Sigmoid colon (tissue), 7 donors: ENCODE measurements around the gene EHMT1. TPM values are rescaled to one million over a fixed set of nuclear protein-coding genes. Genes with fewer than 3 reads are reported as not detected.

ENCODE experiments used
- DNase-seq: peaks from one replicate; pipeline ENCODE4 v3.0.0-alpha.2; 2019
- H3K27ac ChIP-seq, 4 donors: fragments of 200-600 bp; sonication (generic); one replicate each; pipeline ENCODE4 v1.5.1; 2016 to 2019; ENCODE audit warnings: mild to moderate bottlenecking in 1 of 4
- H3K27me3 ChIP-seq, 3 donors: fragments of 200-600 bp; sonication (generic); one replicate each; pipeline ENCODE4 v1.5.1; 2019; ENCODE audit warnings: mild to moderate bottlenecking in 1 of 3
- H3K36me3 ChIP-seq, 4 donors: fragments of 200-600 bp; sonication (generic); one replicate each; pipeline ENCODE4 v1.5.1; 2016 to 2019
- H3K4me1 ChIP-seq, 4 donors: fragments of 200-600 bp; sonication (generic); one replicate each; pipeline ENCODE4 v1.5.1; 2017 to 2019
- H3K4me3 ChIP-seq, 4 donors: fragments of 200-600 bp; sonication (generic); one replicate each; pipeline ENCODE4 v1.5.1; 2017 to 2019; ENCODE audit warnings: mild to moderate bottlenecking in 2 of 4, moderate library complexity in 1 of 4
- H3K9me3 ChIP-seq, 4 donors: fragments of 200-600 bp in 3 of 4; sonication (generic) in 3 of 4; one replicate each; pipeline versions ENCODE4 v1.5.1 to v1.6.1; 2013 to 2019
- CTCF ChIP-seq, 4 experiments: fragments of 450-650 bp in 3 of 4; fragments of 200-600 bp in 1 of 4; IDR thresholded peaks; one replicate each; pipeline ENCODE4 v1.5.1; 2016 to 2019; ENCODE audit warnings: antibody characterized with exemption in 4 of 4, mild to moderate bottlenecking in 3 of 4, moderate library complexity in 2 of 4
- EP300 ChIP-seq, 4 donors: sonication (generic); formaldehyde crosslinking; IDR thresholded peaks; one replicate each; pipeline ENCODE4 v1.6.1; 2017; ENCODE audit warnings: antibody characterized with exemption in 4 of 4
- POLR2A ChIP-seq, 2 donors: fragments of 450-650 bp; IDR thresholded peaks; one replicate each; pipeline ENCODE4 v1.6.1; 2016; ENCODE audit warnings: antibody characterized with exemption in 2 of 2, mild to moderate bottlenecking in 2 of 2, moderate library complexity in 2 of 2
- POLR2AphosphoS5 ChIP-seq, 4 donors: sonication (generic); formaldehyde crosslinking; IDR thresholded peaks; one replicate each; pipeline ENCODE4 v1.6.1; 2017; ENCODE audit warnings: antibody characterized with exemption in 4 of 4
- WGBS, 2 donors: extraction: QIAGEN DNeasy Blood & Tissue Kit; methylation state at CpG; one replicate each; pipeline ENCODE4 v1.1.7; 2013; 5-methylcytosine and 5-hydroxymethylcytosine counted together
- intact Hi-C: fragments of 100-400 bp; cut with DNase I; formaldehyde crosslinking; loops from one replicate; pipeline ENCODE4 v1.15.1; 2023
- polyA plus RNA-seq, 3 donors: library from polyadenylated mRNA; stranded (reverse); fragments of 200-250 nt; gene quantifications; one replicate each; pipeline ENCODE4 v1.2.3, GENCODE V29; 2013
- total RNA-seq, 4 donors: library from RNA; depleted of rRNA; stranded (reverse); fragments of >200 nt; gene quantifications; one replicate each; pipeline ENCODE4 v1.1.0, GENCODE V29; 2016
- donor health status: healthy with polysubstance abuse.
- donor health status: Bipolar disorder and iron deficiency.
- donor health status: healthy.

The EHMT1 gene
- total and polyA plus RNA-seq, 7 donors: 19.2 to 91.4 (median 60.4) TPM

GRCh38 chr9:137717776-137718327 is 99.0 kb downstream of the EHMT1 start:
- no peak for TF ChIP-seq EP300 (IDR thresholded peaks at IDR 0.05)
- no peak for TF ChIP-seq CTCF (IDR thresholded peaks at IDR 0.05)
- no peak for TF ChIP-seq POLR2A (IDR thresholded peaks at IDR 0.05)
- no peak for TF ChIP-seq POLR2AphosphoS5 (IDR thresholded peaks at IDR 0.05)
- 97 to 98% methylated on average over 28 of the region's 28 CpGs for WGBS, 2 donors
- Histone ChIP-seq H3K9me3 (no peaks in the 10 kb centered on the region), H3K36me3 (peaks cover 5 to 48% (median 23%) of the 10 kb centered on the region in 4 donors), H3K27me3 (no peaks in the 10 kb centered on the region), H3K4me3 (no peak overlapping the region), H3K27ac (no peak overlapping the region), H3K4me1 (peaks cover 0 to 4% (median 0%) of the 10 kb centered on the region in 4 donors)
- intact Hi-C loops: no loop called here
- no peak for DNase-seq

- H3K36me3 ChIP-seq: peaks cover 5 to 48% (median 23%) of the 10 kb centered on the region in 4 donors
- no peaks in the 10 kb centered on the region for H3K27me3 ChIP-seq
- no peaks in the 10 kb centered on the region for H3K9me3 ChIP-seq
- intact Hi-C loops: no loop called here
- no peak overlapping the region for H3K27ac ChIP-seq
- 94 to 98% methylated on average over 9 of the region's 9 CpGs for WGBS, 2 donors
- TF ChIP-seq CTCF (IDR thresholded peaks at IDR 0.05): no peak
- no peak for TF ChIP-seq EP300 (IDR thresholded peaks at IDR 0.05)
- no peak for TF ChIP-seq POLR2AphosphoS5 (IDR thresholded peaks at IDR 0.05)
- TF ChIP-seq POLR2A (IDR thresholded peaks at IDR 0.05): no peak
- H3K4me1 ChIP-seq: peaks cover 0 to 10% (median 6%) of the 10 kb centered on the region in 4 donors
- DNase-seq: no peak
- H3K4me3 ChIP-seq: no peak overlapping the region
Observed at GRCh38 chr9:137719194-137719593, 100.4 kb downstream of the EHMT1 start.

GRCh38 chr9:137720571-137721110 is 101.8 kb downstream of the EHMT1 start:
- DNase-seq: no peak
- no peaks in the 10 kb centered on the region for H3K9me3 ChIP-seq
- H3K27me3 ChIP-seq: no peaks in the 10 kb centered on the region
- H3K27ac ChIP-seq: no peak overlapping the region
- 93 to 94% methylated on average over 27 of the region's 27 CpGs for WGBS, 2 donors
- H3K4me1 ChIP-seq: peaks cover 0 to 15% (median 9%) of the 10 kb centered on the region in 4 donors
- intact Hi-C loops: no loop called here
- H3K4me3 ChIP-seq: no peak overlapping the region
- TF ChIP-seq POLR2A (IDR thresholded peaks at IDR 0.05): no peak
- no peak for TF ChIP-seq POLR2AphosphoS5 (IDR thresholded peaks at IDR 0.05)
- TF ChIP-seq CTCF (IDR thresholded peaks at IDR 0.05): no peak
- TF ChIP-seq EP300 (IDR thresholded peaks at IDR 0.05): no peak
- peaks cover 5 to 45% (median 23%) of the 10 kb centered on the region in 4 donors for H3K36me3 ChIP-seq

DNA sequence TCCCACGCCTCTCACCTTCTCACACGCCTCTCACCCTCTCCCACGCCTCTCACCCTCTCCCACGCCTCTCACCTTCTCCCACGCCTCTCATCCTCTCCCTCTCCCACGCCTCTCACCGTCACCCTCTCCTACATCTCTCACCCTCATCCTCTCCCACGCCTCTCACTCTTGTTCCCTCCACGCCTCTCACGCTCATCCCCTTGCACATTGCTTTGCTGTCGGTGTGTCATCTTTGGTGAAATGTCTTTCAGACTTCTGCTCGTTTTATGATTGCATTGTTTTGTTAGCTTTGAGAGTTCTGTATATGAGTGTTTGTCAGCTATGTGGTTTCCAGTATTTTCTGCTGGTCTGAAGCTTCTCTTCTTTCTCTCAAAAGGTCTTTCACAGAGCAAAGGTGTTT is 102.7 kb downstream of the EHMT1 start:
- Histone ChIP-seq H3K4me3 (no peak overlapping the region), H3K4me1 (peaks cover 0 to 15% (median 9%) of the 10 kb centered on the region in 4 donors), H3K27me3 (no peaks in the 10 kb centered on the region), H3K9me3 (no peaks in the 10 kb centered on the region), H3K27ac (no peak overlapping the region), H3K36me3 (peaks cover 5 to 44% (median 23%) of the 10 kb centered on the region in 4 donors)
- intact Hi-C loops: no loop called here
- TF ChIP-seq EP300 (IDR thresholded peaks at IDR 0.05) (no peak), CTCF (IDR thresholded peaks at IDR 0.05) (no peak), POLR2AphosphoS5 (IDR thresholded peaks at IDR 0.05) (no peak), POLR2A (IDR thresholded peaks at IDR 0.05) (no peak)
- no peak for DNase-seq
- 79 to 85% methylated on average over 12 of the region's 12 CpGs for WGBS, 2 donors
